Right atrium auricular region (tissue), 2 donors: Measurements from ENCODE around the gene EDDM13. TPM values are rescaled to one million over a fixed set of nuclear protein-coding genes. Genes with fewer than 3 reads are reported as not detected.
A peak's percentile ranks its signal among the peaks of the same experiment; 100 is the strongest.
"Not testable (repeated sequence)": the region's sequence is repeated elsewhere in the genome, so short reads cannot be mapped to it uniquely, and the experiment has no call there.

ENCODE experiments used
- DNase-seq: peaks from one replicate; pipeline ENCODE4 v3.0.0-alpha.2; 2019; ENCODE audit warnings: low spot score
- H3K27ac ChIP-seq, 2 donors: fragments of 200-600 bp; sonication (generic); 1 replicate in 1 of 2; 2 replicates in 1 of 2; pipeline ENCODE4 v1.5.1; 2016 to 2019
- H3K27me3 ChIP-seq, 2 donors: fragments of 200-600 bp; sonication (generic); one replicate each; pipeline versions ENCODE4 v1.5.1 to v1.6.0; 2017 to 2019
- H3K36me3 ChIP-seq: fragments of 200-600 bp; sonication (generic); one replicate; pipeline ENCODE4 v1.5.1; 2016
- H3K4me1 ChIP-seq, 2 donors: fragments of 200-600 bp; sonication (generic); one replicate each; pipeline versions ENCODE4 v1.5.1 to v1.6.0; 2017 to 2019
- H3K4me3 ChIP-seq, 2 donors: fragments of 200-600 bp; sonication (generic); 1 replicate in 1 of 2; 2 replicates in 1 of 2; pipeline ENCODE4 v1.5.1; 2017 to 2019; ENCODE audit warnings: mild to moderate bottlenecking in 1 of 2, moderate library complexity in 1 of 2
- H3K9me3 ChIP-seq, 2 donors: fragments of 200-600 bp; sonication (generic); one replicate each; pipeline ENCODE4 v1.5.1; 2019
- total RNA-seq, 2 donors: library from RNA; depleted of rRNA; stranded (reverse); fragments of >200 nt; gene quantifications; one replicate each; pipeline ENCODE4 v1.1.0, GENCODE V29; 2016
- TF ChIP-seq, protein P1 (sequence below), 2 donors: fragments of 200-600 bp; sonication (generic); IDR thresholded peaks; one replicate each; pipeline ENCODE4 v1.5.1; 2019; ENCODE audit warnings: antibody characterized with exemption in 2 of 2

The EDDM13 gene
- total RNA-seq, 2 donors from 2014 or later, result not detected

DNA sequence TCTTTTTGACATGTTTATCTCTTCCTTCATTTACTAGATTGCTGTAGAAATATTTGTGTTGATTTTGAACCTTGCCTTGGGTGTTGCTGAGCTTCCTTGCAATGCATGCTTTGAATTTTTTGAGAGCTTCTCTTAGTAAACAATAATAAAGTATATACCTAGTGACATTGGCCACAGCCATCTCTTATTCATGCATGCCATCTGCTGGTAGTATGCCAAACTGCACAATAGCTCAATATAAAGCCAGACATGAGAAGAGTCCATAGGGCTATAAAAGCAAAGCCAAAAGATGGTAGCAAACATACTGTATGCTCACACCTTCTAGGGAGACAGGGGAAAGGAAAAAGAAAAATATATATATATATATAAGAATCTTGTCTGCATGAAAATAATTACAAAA is 61.0 kb downstream of the EDDM13 start:
- Histone ChIP-seq H3K27me3 (no peaks in the 10 kb centered on the region), H3K36me3 (no peaks in the 10 kb centered on the region), H3K9me3 (peaks cover 0 to 17% of the 10 kb centered on the region in 2 donors), H3K4me1 (no peaks in the 10 kb centered on the region), H3K4me3 (no peak overlapping the region), H3K27ac (no peak overlapping the region)
- DNase-seq, result no peak
- TF ChIP-seq, protein P1, sequence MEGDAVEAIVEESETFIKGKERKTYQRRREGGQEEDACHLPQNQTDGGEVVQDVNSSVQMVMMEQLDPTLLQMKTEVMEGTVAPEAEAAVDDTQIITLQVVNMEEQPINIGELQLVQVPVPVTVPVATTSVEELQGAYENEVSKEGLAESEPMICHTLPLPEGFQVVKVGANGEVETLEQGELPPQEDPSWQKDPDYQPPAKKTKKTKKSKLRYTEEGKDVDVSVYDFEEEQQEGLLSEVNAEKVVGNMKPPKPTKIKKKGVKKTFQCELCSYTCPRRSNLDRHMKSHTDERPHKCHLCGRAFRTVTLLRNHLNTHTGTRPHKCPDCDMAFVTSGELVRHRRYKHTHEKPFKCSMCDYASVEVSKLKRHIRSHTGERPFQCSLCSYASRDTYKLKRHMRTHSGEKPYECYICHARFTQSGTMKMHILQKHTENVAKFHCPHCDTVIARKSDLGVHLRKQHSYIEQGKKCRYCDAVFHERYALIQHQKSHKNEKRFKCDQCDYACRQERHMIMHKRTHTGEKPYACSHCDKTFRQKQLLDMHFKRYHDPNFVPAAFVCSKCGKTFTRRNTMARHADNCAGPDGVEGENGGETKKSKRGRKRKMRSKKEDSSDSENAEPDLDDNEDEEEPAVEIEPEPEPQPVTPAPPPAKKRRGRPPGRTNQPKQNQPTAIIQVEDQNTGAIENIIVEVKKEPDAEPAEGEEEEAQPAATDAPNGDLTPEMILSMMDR (IDR thresholded peaks at IDR 0.05), result peak; percentile 18 to 63

DNA sequence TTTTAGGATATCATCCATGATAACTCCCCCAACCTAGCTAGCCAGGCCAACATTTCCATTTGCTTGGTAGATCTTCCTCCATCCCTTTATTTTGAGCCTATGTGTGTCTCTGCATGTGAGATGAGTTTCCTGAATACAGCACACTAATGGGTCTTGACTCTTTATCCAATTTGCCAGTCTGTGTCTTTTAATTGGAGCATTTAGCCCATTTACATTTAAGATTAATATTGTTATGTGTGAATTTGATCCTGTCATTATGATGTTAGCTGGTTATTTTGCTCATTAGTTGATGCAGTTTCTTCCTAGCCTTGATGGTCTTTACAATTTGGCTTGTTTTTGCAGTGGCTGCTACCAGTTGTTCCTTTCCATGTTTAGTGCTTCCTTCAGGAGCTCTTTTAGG is 62.8 kb downstream of the EDDM13 start:
- not testable (repeated sequence) for H3K27ac ChIP-seq, H3K4me3 ChIP-seq, H3K4me1 ChIP-seq, DNase-seq, H3K36me3 ChIP-seq, H3K27me3 ChIP-seq
- peaks cover 0 to 17% of the 10 kb centered on the region in 2 donors for H3K9me3 ChIP-seq

DNA sequence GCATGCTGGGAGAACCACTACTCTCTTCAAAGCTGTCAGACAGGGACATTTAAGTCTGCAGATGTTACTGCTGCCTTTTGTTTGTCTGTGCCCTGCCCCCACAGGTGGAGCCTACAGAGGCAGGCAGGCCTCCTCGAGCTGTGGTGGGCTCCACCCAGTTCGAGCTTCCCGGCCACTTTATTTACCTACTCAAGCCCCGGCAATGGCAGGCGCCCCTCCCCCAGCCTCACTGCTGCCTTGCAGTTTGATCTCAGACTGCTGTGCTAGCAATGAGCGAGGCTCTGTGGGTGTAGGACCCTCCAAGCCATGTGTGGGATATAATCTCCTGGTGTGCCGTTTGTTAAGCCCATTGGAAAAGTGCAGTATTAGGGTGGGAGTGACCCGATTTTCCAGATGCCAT is 64.5 kb downstream of the EDDM13 start:
- not testable (repeated sequence) for H3K27ac ChIP-seq, H3K36me3 ChIP-seq, H3K4me3 ChIP-seq, H3K4me1 ChIP-seq, H3K27me3 ChIP-seq, DNase-seq
- peaks cover 0 to 12% of the 10 kb centered on the region in 2 donors for H3K9me3 ChIP-seq

DNA sequence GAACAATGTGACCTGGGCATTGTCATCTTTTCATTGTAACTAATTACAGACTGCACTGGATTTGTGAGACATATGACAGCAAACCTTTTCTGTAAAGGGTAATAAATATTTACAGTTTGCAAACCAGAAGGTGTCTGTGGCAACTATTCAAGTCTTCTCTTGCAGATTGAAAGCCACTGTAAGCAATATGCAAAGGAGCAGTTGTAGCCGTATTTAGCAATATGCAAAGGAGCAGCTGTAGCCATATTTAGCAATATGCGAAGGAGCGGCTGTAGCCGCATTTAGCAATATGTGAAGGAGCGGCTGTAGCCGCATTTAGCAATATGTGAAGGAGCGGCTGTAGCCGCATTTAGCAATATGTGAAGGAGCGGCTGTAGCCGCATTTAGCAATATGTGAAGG is 66.5 kb downstream of the EDDM13 start:
- H3K27ac ChIP-seq, H3K9me3 ChIP-seq, H3K27me3 ChIP-seq, H3K4me3 ChIP-seq, H3K36me3 ChIP-seq, DNase-seq, H3K4me1 ChIP-seq: not testable (repeated sequence)

DNA sequence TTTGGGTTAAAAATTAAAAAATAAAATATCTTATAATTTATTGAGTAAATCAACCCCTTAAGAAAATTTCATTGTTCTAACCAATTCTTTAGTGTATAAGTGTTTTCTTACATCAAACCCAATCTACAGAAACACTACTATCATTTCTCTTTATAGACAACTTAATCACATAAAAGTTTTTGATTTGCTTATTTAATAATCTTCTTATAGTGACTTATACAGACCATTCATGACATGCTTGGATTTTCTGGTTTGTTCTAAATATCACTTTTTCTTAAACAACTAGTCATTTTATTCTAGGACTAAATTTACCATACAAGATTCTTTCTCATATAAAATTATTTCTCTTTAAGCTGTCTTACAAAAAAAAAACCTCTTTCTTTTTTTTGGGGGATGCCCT is 69.4 kb downstream of the EDDM13 start:
- no peak overlapping the region for H3K4me3 ChIP-seq
- no peak for DNase-seq
- no peaks in the 10 kb centered on the region for H3K27me3 ChIP-seq
- H3K4me1 ChIP-seq, result no peaks in the 10 kb centered on the region
- no peaks in the 10 kb centered on the region for H3K9me3 ChIP-seq
- no peak overlapping the region for H3K27ac ChIP-seq
- TF ChIP-seq, protein P1 (IDR thresholded peaks at IDR 0.05), result no peak
- no peaks in the 10 kb centered on the region for H3K36me3 ChIP-seq

DNA sequence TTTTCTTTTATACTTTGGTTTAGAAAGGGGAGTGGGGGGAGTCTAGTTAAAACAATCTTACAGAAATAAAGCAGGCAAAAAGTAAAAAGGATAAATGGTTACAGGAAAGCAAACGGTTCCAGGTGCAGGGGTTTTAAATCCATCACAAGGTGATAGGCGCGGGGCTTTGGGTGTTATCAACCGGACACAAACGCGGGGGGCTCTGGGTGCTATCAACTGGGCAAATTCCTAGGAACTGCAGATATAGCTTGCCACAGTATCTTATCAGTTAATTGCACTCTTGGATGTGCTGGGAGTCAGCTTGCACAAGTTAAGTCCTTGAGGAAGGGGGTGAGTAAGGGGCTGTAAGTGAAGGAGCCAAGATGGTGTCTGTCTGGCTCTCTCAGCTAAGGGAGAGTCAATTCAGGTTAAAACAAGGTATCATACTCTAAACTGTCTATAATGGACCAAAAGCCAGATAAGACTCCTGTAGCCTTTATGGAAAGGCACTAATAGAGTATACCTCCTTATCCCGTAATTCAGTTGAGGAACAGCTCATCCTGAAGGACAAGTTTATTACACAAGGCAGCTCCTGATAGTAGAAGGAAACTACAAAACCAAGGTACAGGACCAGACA is 74.7 kb downstream of the EDDM13 start:
- no peak for DNase-seq
- no peaks in the 10 kb centered on the region for H3K4me1 ChIP-seq
- TF ChIP-seq, protein P1 (IDR thresholded peaks at IDR 0.05), result no peak
- no peak overlapping the region for H3K27ac ChIP-seq
- no peaks in the 10 kb centered on the region for H3K27me3 ChIP-seq
- H3K36me3 ChIP-seq, result no peaks in the 10 kb centered on the region
- no peak overlapping the region for H3K4me3 ChIP-seq
- H3K9me3 ChIP-seq, result no peaks in the 10 kb centered on the region

DNA sequence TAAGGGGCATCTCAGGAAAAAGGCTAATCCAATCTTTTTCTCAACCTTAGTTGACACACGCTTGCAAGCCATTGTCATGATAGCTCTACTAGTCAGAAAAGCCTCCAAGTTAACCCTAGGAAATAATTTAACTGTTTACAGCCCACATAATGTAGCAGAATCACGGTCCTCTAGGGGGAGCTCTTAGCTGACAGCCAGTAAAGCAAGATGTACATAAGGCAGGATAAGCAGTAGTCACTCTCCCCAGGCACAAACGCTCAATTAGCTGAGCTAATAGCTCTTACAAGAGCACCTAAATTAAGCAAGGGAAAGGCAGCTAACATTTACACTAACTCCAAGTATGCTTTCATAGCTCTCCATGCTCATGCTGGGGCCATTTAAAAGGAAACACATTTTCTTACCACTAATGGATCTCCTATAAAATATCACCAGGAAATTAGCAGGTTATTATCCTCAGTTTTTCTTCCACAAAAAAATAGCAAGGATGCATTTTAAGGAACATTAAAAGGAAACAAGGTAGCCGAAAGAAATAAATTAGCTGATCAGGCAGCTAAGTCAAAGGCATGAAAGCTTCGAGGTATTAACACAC is 75.8 kb downstream of the EDDM13 start:
- no peak overlapping the region for H3K4me3 ChIP-seq
- no peak for DNase-seq
- H3K27me3 ChIP-seq, result no peaks in the 10 kb centered on the region
- H3K9me3 ChIP-seq, result no peaks in the 10 kb centered on the region
- H3K36me3 ChIP-seq, result no peaks in the 10 kb centered on the region
- H3K4me1 ChIP-seq, result no peaks in the 10 kb centered on the region
- no peak overlapping the region for H3K27ac ChIP-seq
- TF ChIP-seq, protein P1 (IDR thresholded peaks at IDR 0.05), result peak in 1 of 2 donors; percentile 23
